ENCODE measurements around the gene NUP62CL.
"Not testable (repeated sequence)": the region's sequence is repeated elsewhere in the genome, so short reads cannot be mapped to it uniquely, and the experiment has no call there.

Gene NUP62CL, protein sequence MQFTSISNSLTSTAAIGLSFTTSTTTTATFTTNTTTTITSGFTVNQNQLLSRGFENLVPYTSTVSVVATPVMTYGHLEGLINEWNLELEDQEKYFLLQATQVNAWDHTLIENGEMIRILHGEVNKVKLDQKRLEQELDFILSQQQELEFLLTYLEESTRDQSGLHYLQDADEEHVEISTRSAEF

DNA sequence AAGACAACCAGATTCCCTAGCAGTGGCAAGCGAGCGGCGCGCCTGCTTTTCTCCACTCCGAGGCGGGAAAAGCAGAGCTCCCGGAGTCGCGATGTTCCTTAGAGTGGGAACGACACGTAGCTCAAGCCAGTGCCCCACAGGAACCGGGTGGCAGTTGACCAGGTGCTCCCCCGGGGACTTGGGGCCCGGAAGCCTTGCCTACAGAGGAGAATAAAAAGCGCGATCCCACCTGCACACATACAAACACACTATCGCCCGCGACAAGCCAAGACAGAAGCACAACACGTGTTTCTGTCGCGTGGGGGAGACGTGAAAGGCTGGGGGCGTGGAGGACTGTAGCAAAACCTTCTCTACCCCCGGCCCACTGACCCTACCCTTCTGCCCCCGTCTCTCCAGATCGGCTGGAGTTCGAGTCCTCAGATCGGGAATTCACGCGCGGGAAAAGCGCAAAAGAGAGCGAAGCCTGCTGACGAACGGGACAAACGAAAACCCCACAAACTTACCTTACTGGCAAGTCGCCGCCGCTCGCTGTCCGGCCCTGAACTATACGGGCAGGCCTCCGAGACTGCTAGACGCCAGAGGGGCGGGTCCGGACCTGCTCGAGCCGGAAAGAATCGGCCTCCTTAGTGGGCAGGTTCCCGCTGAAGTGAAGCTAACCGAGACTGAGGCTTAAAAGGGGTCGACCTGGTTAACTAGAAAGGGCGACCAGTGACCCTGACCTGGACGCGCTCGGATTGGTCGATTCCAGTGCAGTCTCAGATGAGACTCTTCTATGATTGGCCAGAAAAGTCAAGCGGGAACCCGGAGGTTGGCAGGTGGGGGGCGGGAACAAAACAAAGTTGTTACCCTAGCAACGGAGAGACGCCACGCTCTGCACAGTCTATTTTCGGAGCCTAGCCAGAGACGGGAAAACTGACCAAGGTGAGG is at the start of gene NUP62CL, which contains the start of gene DNAAF6:
TSS of gene NUP62CL (minus strand) at position 664 of the 927 bp plus-strand sequence. CDS start 31,287 bp downstream, outside the sequence.
TSS of gene DNAAF6 (plus strand) at position 842 of the 927 bp plus-strand sequence. CDS start 6,265 bp downstream, outside the sequence.
- no peak for DNase-seq (ENCODE audit: low spot score)

DNA sequence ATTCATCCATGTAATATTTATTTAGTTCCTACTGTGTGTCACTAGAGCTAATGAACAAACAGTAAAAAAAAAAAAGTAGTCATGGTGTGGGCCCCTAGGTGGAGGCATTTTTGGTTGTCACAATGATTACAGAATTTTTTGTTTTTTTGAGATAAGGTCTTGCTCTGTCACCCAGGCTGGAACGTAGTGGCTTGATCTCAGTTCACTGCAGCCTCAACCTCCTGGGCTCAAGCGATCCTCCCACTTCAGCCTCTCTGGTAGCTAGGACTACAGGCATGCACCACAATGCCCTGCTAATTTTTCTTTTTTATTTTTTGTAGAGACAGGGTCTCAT is 22.2 kb upstream of the NUP62CL start:
- no peak for DNase-seq (ENCODE audit: low spot score)

DNA sequence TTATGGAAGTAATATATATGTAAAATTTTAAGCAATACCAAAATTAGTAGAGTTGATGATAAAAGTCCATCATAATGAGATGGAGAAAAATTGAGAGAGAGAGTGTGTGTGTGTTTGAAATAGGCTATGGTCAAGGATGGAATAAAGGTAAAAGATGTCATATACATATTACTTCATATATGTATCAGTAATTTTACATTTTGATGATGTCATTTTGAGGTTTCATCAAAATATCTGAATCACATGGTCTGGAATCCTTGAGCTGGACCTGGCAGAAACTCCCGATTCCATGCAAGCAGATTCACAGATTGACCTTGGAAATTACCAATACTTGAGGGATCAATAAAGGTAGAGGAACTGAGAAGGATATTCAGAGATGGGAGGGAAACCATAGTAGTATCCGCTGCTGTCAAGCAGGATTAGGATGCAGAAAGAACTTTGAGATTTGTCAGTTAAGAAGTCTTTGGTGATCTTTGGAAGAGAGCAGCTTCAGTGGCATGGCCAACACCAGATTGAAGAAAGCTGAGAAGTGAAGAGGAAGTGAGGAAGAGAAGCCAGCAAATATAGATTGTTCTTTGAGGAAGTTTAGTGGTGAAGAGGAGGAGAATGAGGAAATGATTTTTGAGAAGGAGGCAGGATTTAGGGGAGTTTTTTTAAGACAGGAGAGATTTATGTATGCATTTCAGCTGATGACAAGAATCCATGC is 21.7 kb upstream of the NUP62CL start:
- DNase-seq (ENCODE audit: low spot score): no peak

DNA sequence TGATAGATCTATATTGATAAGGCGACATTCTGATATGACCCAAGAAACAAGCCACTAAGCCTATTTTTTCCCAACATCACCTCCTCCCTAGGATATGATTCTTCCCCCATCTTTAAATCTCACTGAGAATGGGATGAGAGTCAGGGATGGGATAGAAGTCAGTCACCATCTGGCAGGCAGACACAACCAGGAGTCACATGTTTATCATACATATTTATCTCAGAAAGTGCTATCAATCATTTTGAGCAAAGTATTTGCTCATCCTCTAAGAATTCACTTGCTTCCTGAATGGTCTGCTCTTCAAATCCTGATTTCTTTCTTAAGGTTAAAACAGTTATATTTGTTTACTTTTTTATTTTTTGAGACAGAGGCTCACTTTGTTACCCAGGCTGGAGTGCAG is 20.5 kb upstream of the NUP62CL start:
- DNase-seq (ENCODE audit: low spot score): no peak

DNA sequence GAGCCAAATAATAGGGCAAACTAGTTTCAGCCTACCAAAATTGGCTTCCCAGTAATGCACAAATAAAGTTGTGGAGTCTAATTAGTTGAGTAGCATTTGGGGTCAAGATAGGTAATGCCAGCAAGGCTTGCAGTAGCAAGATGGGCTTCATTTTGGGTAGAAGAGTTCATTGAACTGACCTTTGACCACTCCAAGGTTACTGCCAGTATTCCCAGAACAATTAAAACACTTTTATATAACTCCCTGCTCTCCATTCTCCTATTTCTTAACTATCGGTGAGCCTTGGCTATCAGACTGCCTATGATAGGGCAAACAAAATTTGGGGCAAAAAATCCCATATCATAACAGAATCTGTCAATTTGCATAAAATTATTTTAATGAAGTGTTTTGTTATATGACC is 7.2 kb upstream of the NUP62CL start:
- DNase-seq (ENCODE audit: low spot score): no peak

DNA sequence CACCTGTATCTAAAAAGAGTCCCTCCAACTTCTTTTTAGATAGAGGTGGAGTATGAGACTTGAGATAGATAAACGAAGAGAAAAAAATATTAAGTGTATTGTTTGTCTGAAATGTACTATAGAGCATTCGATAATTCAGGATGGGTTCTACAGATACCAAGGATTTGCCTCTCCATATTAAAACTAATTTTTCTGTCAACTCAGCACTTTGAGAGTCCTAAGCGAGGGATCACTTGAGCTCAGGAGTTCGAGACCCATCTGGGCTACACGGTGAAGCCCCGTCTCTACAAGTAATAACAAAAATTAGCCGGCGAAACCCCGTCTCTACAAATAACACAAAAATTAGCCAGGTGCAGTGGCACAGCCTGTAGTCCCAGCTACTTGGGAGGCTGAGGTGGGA is 1.7 kb upstream of the NUP62CL start:
- no peak for DNase-seq (ENCODE audit: low spot score)

DNA sequence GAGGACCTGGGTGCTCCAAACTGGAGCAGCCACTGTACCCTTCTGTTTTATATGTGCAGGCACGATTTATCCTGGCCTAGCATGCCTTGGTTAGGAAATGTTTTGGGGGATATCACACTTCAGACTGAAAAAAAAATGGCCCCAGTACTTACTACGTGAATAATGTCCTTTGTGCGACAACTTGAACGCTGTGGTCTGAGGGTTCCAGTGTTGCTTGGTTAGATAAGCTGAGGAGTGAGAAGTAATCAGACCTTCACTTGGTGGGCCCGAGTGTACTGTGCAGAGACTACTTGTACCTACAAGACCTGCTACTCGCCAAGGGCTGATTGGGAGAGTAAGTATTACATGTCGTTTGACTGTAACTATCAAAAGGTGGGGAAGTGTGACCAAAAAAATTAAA is 856 bp upstream of the NUP62CL start:
- DNase-seq (ENCODE audit: low spot score): no peak

DNA sequence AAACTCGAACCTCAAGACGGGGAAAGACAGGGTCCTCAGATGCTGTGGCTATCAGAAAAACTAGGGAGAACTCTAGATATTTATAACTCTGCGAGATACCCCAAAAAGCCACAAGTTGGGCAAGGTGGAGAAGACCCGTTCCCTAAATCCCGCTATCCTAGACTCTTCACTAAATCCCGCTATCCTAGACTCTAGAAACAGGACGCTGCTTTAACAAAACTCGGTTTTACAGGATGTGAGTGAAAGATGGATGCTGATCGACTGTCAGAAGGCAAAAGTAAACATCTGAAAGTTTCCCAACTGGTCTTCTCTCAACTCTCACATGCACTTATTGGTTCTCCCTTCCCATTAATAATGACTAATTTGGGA is 448 bp upstream of the NUP62CL start:
- no peak for DNase-seq (ENCODE audit: low spot score)

DNA sequence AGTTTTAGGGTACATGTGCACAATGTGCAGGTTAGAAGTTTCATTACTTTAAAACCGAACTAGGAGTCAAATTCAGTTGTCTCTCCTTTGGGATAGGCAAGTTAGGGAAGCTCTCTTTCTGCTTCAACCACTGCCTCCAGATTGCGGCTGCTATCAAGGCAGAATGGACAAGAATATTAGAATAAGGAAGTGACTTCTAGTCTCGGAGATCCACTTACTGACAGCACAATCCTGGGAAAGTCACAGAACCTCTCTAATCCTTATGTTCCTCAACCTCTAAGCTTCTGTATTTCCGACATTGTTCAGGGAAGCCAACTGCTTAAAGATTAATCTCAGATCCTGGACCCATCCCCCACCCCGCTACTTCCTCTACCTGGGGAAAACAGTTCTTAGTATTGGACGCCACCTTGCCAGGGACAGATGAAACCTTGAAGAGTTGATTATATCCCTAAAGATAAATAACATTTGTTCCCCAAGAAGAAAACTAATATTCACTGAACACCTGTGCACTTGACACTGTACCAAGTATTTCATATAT is 2.1 kb downstream of the NUP62CL start:
- DNase-seq (ENCODE audit: low spot score): no peak

DNA sequence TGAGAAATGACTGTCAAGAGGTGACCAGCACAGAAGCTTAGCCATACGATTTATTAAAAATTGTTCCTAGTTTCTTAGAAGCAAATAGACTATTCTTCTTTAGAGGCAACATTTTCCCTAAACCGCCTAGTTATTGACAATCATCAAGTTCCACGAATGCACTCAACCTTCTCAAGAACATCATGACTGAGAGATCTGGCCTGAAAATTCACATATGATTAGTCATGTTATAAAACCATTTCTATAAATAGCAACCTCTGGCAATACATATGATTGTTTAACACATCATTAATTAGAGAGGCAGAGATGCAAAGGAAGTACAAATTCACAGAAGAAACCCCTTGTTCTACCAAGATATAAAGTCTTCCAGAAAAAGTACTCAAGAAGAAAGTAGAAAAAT is 6.7 kb downstream of the NUP62CL start:
- DNase-seq (ENCODE audit: low spot score): no peak

DNA sequence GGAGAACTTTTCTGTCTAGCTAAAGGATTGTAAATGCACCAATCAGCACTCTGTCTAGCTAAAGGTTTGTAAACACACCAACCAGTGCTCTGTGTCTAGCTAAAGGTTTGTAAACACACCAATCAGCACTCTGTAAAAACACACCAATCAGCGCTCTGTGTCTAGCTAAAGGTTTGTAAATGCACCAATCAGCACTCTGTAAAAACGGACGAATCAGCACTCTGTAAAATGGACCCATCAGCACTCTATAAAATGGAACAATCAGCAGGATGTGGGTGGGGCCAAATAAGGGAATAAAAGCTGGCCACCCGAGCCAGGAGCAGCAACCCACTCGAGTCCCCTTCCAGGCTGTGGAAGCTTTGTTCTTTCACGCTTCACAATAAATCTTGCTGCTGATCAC is 8.2 kb downstream of the NUP62CL start:
- not testable (repeated sequence) for DNase-seq (ENCODE audit: low spot score)

DNA sequence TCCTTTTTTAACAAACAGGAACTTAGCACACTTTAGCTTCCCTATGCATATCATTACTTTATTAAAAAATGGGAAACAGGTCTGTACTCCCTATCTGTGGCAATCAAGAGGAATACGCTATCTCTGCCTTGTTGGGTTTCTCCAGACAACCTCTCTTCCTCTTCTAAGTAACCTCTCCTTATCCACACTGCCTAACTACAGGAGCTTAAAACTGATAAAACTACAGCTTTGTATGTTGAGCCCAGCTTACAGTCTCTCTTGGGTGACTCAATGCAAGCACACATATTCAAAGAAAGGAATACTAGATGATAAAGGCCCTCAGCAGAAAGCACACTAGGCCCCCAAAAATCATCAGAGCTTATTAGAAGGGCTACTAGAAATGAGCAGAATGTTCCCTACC is 8.9 kb downstream of the NUP62CL start:
- DNase-seq (ENCODE audit: low spot score): no peak

DNA sequence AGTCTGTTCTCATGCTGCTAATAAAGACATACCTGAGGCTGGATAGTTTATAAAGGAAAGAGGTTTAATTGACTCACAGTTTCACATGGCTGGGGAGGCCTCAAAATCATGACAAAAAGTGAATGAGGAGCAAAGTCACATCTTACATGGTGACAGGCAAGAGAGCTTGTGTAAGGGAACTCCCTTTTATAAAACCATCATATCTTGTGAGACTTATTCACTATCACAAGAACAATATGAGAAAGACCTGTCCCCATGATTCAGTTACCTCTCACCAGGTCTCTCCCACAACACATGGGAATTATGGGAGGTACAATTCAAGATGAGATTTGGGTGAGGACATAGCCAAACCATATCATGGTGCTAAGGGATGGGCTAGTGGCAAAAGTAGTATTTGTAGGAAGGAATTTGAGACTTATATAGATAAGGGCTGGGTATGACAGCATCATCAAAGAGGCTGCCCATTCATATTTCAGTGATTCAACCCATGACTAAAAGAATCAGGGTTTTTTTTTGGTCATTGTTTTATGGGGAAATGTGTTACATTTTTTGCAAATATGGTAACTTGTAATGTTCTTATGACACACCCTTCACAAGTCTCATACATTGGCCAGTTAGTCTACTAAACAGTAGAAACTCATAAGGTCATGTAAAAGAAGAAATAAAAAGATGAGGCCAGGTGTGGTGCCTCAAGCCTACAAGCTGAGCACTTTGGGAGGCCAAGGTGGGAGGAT is 34.7 kb downstream of the NUP62CL start:
- DNase-seq (ENCODE audit: low spot score): no peak

DNA sequence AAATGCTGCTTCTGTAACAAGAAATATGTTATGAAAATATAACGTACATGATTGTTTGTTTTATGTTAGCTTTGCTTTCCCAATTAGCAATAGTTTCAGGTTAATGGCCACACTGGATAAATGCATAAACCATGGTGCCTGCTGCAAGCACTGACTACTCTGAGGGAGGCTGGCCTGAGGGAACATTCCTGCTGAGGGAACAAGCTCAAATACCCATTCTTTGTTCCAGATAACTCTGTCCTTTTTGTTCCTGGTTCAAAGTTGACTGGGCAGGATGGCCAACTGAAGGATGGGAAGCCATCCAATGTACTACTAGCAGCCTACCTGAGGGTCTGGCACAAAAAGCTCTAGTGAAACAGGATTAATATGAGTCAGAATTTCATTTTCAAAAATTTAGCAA is 37.5 kb downstream of the NUP62CL start:
- no peak for DNase-seq (ENCODE audit: low spot score)

DNA sequence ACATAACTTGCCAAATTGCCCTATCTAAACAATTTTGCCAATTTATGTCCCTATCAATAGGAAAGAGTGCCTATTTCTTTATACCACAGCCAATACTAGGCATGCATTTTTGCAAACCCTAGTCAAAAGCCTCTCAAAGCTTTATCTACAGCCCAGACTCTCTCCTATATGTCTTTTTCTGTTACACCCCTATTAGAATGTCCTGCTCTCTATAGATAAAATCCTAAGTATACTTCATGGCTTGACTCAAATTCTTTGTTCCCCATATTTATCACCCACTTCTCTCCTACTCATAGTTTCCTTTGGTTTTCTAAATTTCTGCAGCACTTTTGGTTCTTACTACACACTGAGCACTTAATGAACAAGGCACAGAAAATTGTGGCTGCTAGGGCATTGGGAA is 38.0 kb downstream of the NUP62CL start:
- DNase-seq (ENCODE audit: low spot score): no peak

DNA sequence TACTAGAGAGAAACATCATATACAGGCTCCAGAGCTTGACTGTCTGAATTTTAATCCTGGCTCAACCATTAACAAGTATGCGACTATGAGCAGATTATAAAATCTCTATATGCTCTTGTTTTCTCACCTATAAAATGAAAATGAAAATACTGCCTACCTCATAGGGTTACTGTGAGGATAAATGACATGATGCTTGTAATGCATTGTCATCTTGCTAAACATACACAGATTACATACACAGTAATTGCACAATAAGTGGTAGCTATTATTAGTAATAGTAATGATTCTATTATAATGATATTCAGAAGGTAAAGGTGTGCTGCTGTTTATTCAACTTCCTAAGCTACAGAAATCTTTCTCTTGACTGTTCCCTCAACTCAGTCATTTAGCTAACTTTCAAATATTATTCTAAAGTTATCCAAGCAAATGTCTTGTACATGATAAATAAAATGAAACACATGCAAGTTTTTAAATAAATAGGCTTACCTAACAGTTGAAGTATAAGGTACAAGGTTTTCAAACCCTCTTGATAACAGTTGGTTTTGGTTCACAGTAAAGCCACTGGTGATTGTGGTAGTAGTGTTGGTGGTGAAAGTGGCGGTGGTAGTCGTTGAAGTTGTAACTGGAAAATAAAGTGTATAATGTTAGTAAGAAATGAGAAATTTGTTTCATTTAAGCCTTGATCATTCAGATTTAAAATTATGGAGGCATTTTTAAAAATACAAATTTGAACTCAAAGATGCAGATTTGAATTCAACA is 38.9 kb downstream of the NUP62CL start:
- no peak for DNase-seq (ENCODE audit: low spot score)

DNA sequence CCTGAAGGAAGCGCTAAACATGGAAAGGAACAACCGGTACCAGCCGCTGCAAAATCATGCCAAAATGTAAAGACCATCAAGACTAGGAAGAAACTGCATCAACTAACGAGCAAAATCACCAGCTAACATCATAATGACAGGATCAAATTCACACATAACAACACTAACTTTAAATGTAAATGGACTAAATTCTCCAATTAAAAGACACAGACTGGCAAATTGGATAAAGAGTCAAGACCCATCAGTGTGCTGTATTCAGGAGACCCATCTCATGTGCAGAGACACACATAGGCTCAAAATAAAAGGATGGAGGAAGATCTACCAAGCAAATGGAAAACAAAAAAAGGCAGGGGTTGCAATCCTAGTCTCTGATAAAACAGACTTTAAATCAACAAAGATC is 48.6 kb downstream of the NUP62CL start:
- DNase-seq (ENCODE audit: low spot score): not testable (repeated sequence)

DNA sequence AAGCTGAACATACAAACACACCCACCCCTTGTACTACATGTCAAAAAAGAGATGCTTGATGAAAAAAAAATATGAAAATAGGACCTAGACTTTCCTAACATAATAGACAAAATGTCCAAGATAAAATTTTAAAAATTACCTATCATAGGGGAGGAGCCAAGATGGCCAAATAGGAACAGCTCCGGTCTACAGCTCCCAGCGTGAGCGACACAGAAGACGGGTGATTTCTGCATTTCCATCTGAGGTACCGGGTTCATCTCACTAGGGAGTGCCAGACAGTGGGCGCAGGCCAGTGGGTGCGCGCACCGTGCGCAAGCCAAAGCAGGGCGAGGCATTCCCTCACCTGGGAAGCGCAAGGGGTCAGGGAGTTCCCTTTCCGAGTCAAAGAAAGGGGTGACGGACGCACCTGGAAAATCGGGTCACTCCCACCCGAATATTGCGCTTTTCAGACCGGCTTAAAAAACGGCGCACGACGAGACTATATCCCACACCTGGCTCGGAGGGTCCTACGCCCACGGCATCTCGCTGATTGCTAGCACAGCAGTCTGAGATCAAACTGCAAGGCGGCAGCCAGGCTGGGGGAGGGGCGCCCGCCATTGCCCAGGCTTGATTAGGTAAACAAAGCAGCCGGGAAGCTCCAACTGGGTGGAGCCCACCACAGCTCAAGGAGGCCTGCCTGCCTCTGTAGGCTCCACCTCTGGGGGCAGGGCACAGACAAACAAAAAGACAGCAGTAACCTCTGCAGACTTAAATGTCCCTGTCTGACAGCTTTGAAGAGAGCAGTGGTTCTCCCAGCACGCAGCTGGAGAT is 50.4 kb downstream of the NUP62CL start:
- DNase-seq (ENCODE audit: low spot score): not testable (repeated sequence)

DNA sequence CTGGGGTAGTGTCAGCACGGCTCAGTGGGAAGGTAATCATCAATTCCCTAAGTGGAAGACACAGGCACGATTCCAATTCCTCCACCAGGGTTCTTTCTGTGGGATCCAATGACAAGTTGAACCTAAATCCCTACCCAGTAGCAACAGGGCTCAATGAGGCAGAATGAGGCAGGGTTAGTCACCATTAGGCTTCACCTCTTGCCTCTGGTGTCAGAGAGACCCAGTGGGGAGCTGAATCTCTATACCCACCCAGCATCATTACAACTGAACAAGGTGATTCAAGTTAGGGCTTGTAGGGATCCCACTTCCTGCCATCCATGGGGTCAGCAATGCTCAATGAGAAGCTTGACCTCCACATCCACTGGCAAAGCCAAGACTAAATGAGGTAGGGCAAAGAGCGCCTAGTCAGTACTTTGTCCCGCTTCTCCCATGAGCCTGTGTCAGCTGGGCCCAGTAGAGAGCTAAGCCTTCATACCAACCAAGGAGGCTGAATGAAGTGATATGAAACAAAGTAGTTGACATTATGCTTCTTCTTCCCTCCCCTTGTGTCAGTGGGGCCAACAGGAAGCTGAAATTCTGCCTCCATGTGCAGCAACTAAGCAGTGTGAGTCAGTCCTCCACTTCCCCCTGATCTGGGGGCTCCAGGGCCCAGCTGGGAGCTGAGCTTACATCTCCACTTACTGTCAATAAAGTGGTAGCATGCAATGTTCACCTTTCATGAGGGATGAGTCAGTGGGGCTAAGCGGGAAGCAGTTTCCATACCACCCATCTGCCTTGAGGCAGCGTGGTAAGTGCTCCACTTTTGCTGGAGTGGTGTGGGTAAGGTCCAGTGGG is 51.2 kb downstream of the NUP62CL start:
- DNase-seq (ENCODE audit: low spot score): no peak

Data from hepatic stellate cell (primary cell).